Transverse colon (tissue), 4 donors: Measurements from ENCODE around the gene GRM3. TPM values are rescaled to one million over a fixed set of nuclear protein-coding genes. Genes with fewer than 3 reads are reported as not detected.

Experiments used
- DNase-seq: peaks from one replicate; pipeline ENCODE4 v3.0.0-alpha.2; 2019
- H3K27ac ChIP-seq, 4 donors: fragments of 200-600 bp; sonication (generic); 2 replicates each; pipeline ENCODE4 v1.5.1; 2016 to 2018; ENCODE audit warnings: inconsistent platforms in 4 of 4
- H3K27me3 ChIP-seq: fragments of 200-600 bp; sonication (generic); 2 replicates; pipeline ENCODE4 v1.5.1; 2017; ENCODE audit warnings: inconsistent platforms
- H3K36me3 ChIP-seq, 4 donors: fragments of 200-600 bp; sonication (generic); 2 replicates each; pipeline ENCODE4 v1.5.1; 2017 to 2019; ENCODE audit warnings: inconsistent platforms in 4 of 4
- H3K4me1 ChIP-seq, 4 donors: fragments of 200-600 bp; sonication (generic); 2 replicates each; pipeline ENCODE4 v1.5.1; 2017 to 2020; ENCODE audit warnings: inconsistent platforms in 4 of 4
- H3K4me3 ChIP-seq, 4 donors: fragments of 200-600 bp; sonication (generic); 1 replicate in 1 of 4; 2 replicates in 3 of 4; pipeline versions ENCODE4 v1.5.1 to v1.6.1; 2017 to 2019; ENCODE audit warnings: inconsistent platforms in 4 of 4
- H3K9me3 ChIP-seq, 2 donors: fragments of 200-600 bp; sonication (generic); 2 replicates each; pipeline ENCODE4 v1.5.1; 2017 to 2019; ENCODE audit warnings: inconsistent platforms in 2 of 2
- EP300 ChIP-seq: sonication (generic); formaldehyde crosslinking; IDR thresholded peaks from one replicate; pipeline ENCODE4 v1.6.1; 2017; ENCODE audit warnings: antibody characterized with exemption, low read depth
- POLR2A ChIP-seq: fragments of 450-650 bp; IDR thresholded peaks from one replicate; pipeline ENCODE4 v1.6.1; 2016; ENCODE audit warnings: antibody characterized with exemption, mild to moderate bottlenecking, moderate library complexity
- POLR2AphosphoS5 ChIP-seq, 3 donors: sonication (generic); formaldehyde crosslinking; IDR thresholded peaks; one replicate each; pipeline ENCODE4 v1.6.1; 2016; ENCODE audit warnings: antibody characterized with exemption in 3 of 3
- WGBS, 2 donors: methylation state at CpG; one replicate each; pipeline ENCODE4 v1.1.5; 2018; ENCODE audit warnings: low coverage in 1 of 2; 5-methylcytosine and 5-hydroxymethylcytosine counted together
- in situ Hi-C, 4 donors: fragments of 200-750 bp; cut with MboI; loops; one replicate each; pipeline versions ENCODE4 v1.15.0 to v1.15.1; 2017; ENCODE audit warnings: low sequenced_read_pairs in 3 of 4, low pct_ligation_motif_present in 1 of 4, low pct_unique_long_range_greater_than_20kb in 1 of 4
- intact Hi-C: fragments of 100-400 bp; cut with DNase I; formaldehyde crosslinking; loops from one replicate; pipeline ENCODE4 v1.15.1; 2023; ENCODE audit warnings: low total_unique reads
- total RNA-seq, 4 donors: library from RNA; depleted of rRNA; stranded (reverse); fragments of >200 nt; gene quantifications; one replicate each; pipeline ENCODE4 v1.1.0, GENCODE V29; 2016
- TF ChIP-seq, protein P1 (sequence below), 5 experiments: fragments of 200-600 bp in 3 of 5; fragments of 450-650 bp in 2 of 5; sonication (generic) in 3 of 5; IDR thresholded peaks; 1 replicate in 2 of 5; 2 replicates in 3 of 5; pipeline ENCODE4 v1.5.1; 2016 to 2017; ENCODE audit warnings: antibody characterized with exemption in 5 of 5, inconsistent platforms in 3 of 5, mild to moderate bottlenecking in 2 of 5, moderate library complexity in 1 of 5

GRM3 gene
- total RNA-seq, 4 donors from 2014 or later = not detected

DNA sequence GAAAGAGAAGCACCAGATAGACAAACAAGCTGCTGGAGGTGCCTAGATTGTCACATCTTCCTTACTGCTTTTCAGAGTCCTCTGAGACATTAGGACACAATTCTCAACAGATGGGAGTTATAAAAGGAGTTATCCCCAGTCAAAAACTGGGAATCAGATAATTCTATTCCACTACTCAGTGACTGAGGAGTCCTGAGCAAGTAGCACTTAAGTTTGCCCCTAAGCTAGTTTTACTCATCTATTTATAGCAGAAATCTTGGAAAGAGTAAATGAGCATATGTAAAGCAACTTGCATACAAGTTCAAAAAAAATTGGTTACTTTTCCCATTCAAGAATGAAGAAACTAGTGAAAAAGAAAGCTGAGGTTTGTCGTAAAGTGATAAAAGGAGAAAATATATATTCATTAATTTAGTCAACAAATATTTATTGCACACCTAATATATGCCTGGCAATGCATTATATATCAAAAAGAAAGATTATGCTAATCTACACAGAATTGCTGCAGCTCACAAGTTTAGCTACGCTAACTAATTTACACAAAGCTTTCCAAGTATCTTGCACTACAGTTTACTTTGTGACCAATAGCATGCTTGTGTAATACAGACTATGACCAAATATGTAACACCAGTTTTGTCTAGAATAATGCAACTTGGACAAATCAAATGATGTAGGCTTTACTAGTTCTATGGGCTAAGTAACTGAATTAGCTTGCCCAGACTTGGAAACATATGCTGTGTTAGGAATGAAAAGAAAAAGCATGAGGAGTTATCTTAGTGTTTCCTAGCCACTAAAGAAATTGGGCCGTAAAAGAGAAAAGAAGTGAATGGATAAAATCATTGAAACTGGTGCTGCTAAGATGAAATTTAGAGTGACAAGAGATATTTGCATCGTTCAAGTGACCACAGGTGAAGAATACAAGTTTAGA, 106.3 kb downstream of the GRM3 start:
- in situ Hi-C loops (no loop called here), intact Hi-C loops (no loop called here)
- no peaks in the 10 kb centered on the region for H3K9me3 ChIP-seq
- TF ChIP-seq POLR2AphosphoS5 (IDR thresholded peaks at IDR 0.05) (no peak), EP300 (no peak), POLR2A (no peak)
- TF ChIP-seq, protein P1, sequence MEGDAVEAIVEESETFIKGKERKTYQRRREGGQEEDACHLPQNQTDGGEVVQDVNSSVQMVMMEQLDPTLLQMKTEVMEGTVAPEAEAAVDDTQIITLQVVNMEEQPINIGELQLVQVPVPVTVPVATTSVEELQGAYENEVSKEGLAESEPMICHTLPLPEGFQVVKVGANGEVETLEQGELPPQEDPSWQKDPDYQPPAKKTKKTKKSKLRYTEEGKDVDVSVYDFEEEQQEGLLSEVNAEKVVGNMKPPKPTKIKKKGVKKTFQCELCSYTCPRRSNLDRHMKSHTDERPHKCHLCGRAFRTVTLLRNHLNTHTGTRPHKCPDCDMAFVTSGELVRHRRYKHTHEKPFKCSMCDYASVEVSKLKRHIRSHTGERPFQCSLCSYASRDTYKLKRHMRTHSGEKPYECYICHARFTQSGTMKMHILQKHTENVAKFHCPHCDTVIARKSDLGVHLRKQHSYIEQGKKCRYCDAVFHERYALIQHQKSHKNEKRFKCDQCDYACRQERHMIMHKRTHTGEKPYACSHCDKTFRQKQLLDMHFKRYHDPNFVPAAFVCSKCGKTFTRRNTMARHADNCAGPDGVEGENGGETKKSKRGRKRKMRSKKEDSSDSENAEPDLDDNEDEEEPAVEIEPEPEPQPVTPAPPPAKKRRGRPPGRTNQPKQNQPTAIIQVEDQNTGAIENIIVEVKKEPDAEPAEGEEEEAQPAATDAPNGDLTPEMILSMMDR (IDR thresholded peaks at IDR 0.05) = no peak
- no peaks in the 10 kb centered on the region for H3K4me1 ChIP-seq
- 79 to 82% methylated on average over 3 to 4 of the region's 4 CpGs for WGBS, 2 donors
- no peak overlapping the region for H3K27ac ChIP-seq
- H3K27me3 ChIP-seq = no peaks in the 10 kb centered on the region
- no peak overlapping the region for H3K4me3 ChIP-seq
- no peak for DNase-seq
- H3K36me3 ChIP-seq = no peaks in the 10 kb centered on the region

GRCh38 chr7:86760236-86760635, 116.5 kb downstream of the GRM3 start:
- intact Hi-C loops (no loop called here), in situ Hi-C loops (no loop called here)
- H3K4me3 ChIP-seq = no peak overlapping the region
- H3K27ac ChIP-seq = no peak overlapping the region
- H3K36me3 ChIP-seq = no peaks in the 10 kb centered on the region
- 58 to 60% methylated on average over 4 of the region's 4 CpGs for WGBS, 2 donors
- H3K9me3 ChIP-seq = no peaks in the 10 kb centered on the region
- no peaks in the 10 kb centered on the region for H3K4me1 ChIP-seq
- TF ChIP-seq, protein P1 (IDR thresholded peaks at IDR 0.05) = no peak
- TF ChIP-seq EP300 (no peak), POLR2A (no peak), POLR2AphosphoS5 (IDR thresholded peaks at IDR 0.05) (no peak)
- DNase-seq = no peak
- no peaks in the 10 kb centered on the region for H3K27me3 ChIP-seq

DNA sequence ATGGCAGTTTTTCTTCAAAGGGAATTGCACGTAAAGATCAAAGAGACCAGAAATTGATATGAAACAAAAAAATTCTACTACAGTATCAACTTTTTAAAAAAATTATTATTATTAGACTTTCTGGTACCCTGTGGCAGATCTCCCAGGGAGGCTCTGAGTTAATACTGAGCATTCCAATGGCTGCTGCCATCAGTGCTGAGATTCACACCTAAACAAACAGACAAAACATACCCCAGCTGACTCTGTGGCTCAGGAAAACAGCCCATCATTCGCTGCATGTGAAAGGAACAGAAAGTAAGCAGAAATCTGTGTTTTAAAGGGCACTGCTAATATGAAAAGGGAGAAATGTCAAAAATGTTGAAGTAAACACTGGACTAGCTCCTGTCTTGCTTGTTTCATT, 118.4 kb downstream of the GRM3 start:
- Histone ChIP-seq H3K27ac (no peak overlapping the region), H3K4me3 (no peak overlapping the region), H3K9me3 (no peaks in the 10 kb centered on the region), H3K36me3 (no peaks in the 10 kb centered on the region), H3K27me3 (no peaks in the 10 kb centered on the region), H3K4me1 (no peaks in the 10 kb centered on the region)
- DNase-seq = no peak
- TF ChIP-seq, protein P1 (IDR thresholded peaks at IDR 0.05) = no peak
- TF ChIP-seq POLR2A (no peak), EP300 (no peak)
- intact Hi-C loops (no loop called here), in situ Hi-C loops (no loop called here)
- WGBS, 2 donors = 68 to 73% methylated on average over 2 of the region's 2 CpGs

DNA sequence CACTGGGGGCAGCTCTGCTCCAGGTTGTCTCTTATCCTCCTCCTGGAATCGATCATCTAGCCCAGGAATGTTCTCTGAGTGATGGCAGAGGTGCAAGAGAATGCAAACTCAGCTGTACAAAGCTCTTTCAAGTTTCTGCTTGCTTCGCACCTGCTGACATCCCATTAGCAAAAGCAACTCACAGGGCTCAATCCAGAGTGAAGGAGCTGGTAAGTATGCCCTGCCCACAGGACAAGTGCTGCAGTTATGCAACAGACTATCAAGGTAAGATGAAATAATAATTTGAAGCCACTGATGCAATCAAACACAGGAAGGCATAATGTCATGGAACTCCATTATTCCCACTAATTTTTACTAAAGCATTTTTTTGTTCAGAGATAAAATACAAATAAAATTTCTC, 122.2 kb downstream of the GRM3 start:
- H3K27ac ChIP-seq = no peak overlapping the region
- WGBS, 2 donors = 73% methylated on average over 2 of the region's 2 CpGs; no CpG with 5 or more reads in 1 of the 2 donors
- no peak for TF ChIP-seq EP300
- TF ChIP-seq POLR2A = no peak
- TF ChIP-seq, protein P1 (IDR thresholded peaks at IDR 0.05) = no peak
- TF ChIP-seq POLR2AphosphoS5 (IDR thresholded peaks at IDR 0.05) = no peak
- H3K36me3 ChIP-seq = no peaks in the 10 kb centered on the region
- intact Hi-C loops (no loop called here), in situ Hi-C loops (no loop called here)
- DNase-seq = no peak
- H3K9me3 ChIP-seq = no peaks in the 10 kb centered on the region
- no peaks in the 10 kb centered on the region for H3K4me1 ChIP-seq
- no peak overlapping the region for H3K4me3 ChIP-seq
- H3K27me3 ChIP-seq = no peaks in the 10 kb centered on the region
